Measurements from ENCODE around the gene APPL2.
"Not testable (repeated sequence)": the region's sequence is repeated elsewhere in the genome, so short reads cannot be mapped to it uniquely, and the experiment has no call there.

APPL2 gene

GRCh38 chr12:105206686-105207374, 29.1 kb downstream of the APPL2 start:
- Histone ChIP-seq H3K27me3 (ENCODE audit: low read depth) (no peaks in the 10 kb centered on the region), H3K4me3 (no peak overlapping the region), H3K4me1 (no peaks in the 10 kb centered on the region), H3K9me3 (no peaks in the 10 kb centered on the region), H3K36me3 (replicated peaks) (peaks cover 14% of the 10 kb centered on the region)
- in situ Hi-C loops (cut with MboI; ENCODE audit: low sequenced_read_pairs) = no loop called here
- no peak for DNase-seq (ENCODE audit: low spot score in 2 of 2)

DNA sequence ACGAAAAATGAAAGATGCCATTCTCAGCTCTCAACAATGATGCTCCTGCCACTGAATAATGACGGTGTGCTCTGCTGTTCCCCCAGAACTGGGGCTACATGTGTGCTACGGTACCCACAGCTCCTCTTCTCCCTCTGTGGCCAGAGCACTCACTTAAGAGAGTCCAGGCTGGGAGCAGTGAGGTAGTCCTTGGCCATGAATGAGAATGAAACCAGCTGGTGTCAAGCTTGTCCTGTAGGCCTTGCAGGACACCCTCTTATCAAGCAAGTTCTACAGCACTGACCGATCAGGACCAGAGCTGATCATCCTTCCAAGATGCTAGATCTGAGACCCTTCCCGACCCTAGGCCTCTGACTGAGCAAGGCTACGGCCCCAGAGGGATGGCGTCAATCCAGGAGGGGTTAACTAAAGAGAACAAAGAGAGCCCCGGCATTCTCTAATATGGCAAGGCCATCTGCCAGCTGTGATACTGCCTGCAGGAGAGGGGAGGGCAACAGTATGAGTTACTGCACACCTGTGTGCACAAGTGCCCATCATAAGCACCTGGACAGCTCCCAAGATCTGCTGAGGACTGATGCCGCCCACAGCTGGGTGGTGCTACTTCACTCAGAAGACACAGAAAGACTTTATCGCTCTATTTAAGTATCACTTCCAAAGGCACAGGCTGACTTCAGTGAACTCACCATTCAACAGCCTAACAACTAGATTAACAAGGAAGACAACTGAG, 30.5 kb downstream of the APPL2 start:
- Histone ChIP-seq H3K4me3 (no peak overlapping the region), H3K36me3 (replicated peaks) (peaks cover 14% of the 10 kb centered on the region), H3K27me3 (ENCODE audit: low read depth) (no peaks in the 10 kb centered on the region), H3K9me3 (no peaks in the 10 kb centered on the region), H3K4me1 (no peaks in the 10 kb centered on the region)
- DNase-seq (ENCODE audit: low spot score in 2 of 2) = no peak
- in situ Hi-C loops (cut with MboI; ENCODE audit: low sequenced_read_pairs) = no loop called here

GRCh38 chr12:105204916-105205315, 31.1 kb downstream of the APPL2 start:
- H3K36me3 ChIP-seq (replicated peaks) = peaks cover 14% of the 10 kb centered on the region
- in situ Hi-C loops (cut with MboI; ENCODE audit: low sequenced_read_pairs) = no loop called here

DNA sequence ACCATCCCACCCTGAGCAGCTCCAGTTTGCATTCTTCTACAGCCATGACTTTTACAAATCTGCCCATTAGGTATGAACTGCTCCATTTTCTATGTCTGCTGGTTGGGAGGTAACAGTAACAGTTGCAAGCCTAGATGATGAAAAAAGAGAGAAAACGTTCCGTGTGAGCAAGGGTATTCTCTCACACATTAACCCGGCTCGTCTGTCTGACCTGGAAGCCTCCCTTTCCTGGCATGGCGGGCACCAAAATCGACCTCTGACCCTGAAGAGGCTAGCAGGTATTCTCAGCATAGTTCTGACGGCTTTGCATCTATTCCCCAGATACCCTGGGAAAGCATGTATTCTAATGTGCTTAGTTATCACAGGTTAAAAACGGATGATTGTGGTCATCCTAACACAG, 31.8 kb downstream of the APPL2 start:
- no peaks in the 10 kb centered on the region for H3K27me3 ChIP-seq (ENCODE audit: low read depth)
- H3K4me3 ChIP-seq = no peak overlapping the region
- H3K4me1 ChIP-seq = no peaks in the 10 kb centered on the region
- no peak for DNase-seq (ENCODE audit: low spot score in 2 of 2)
- in situ Hi-C loops (cut with MboI; ENCODE audit: low sequenced_read_pairs) = no loop called here
- no peaks in the 10 kb centered on the region for H3K9me3 ChIP-seq
- peaks cover 14% of the 10 kb centered on the region for H3K36me3 ChIP-seq (replicated peaks)

More at GRCh38 chr12:105204916-105205315, 31.1 kb downstream of the APPL2 start:
- DNase-seq (ENCODE audit: low spot score in 2 of 2) = no peak
- Histone ChIP-seq H3K4me1 (no peaks in the 10 kb centered on the region), H3K4me3 (no peak overlapping the region), H3K27me3 (ENCODE audit: low read depth) (no peaks in the 10 kb centered on the region), H3K9me3 (no peaks in the 10 kb centered on the region)

- H3K4me3 ChIP-seq = no peak overlapping the region
- in situ Hi-C loops (cut with MboI; ENCODE audit: low sequenced_read_pairs) = no loop called here
- DNase-seq (ENCODE audit: low spot score in 2 of 2) = no peak
- no peaks in the 10 kb centered on the region for H3K9me3 ChIP-seq
- H3K4me1 ChIP-seq = no peaks in the 10 kb centered on the region
- peaks cover 11% of the 10 kb centered on the region for H3K36me3 ChIP-seq (replicated peaks)
- no peaks in the 10 kb centered on the region for H3K27me3 ChIP-seq (ENCODE audit: low read depth)
Observed at GRCh38 chr12:105202202-105202601, 33.8 kb downstream of the APPL2 start.

DNA sequence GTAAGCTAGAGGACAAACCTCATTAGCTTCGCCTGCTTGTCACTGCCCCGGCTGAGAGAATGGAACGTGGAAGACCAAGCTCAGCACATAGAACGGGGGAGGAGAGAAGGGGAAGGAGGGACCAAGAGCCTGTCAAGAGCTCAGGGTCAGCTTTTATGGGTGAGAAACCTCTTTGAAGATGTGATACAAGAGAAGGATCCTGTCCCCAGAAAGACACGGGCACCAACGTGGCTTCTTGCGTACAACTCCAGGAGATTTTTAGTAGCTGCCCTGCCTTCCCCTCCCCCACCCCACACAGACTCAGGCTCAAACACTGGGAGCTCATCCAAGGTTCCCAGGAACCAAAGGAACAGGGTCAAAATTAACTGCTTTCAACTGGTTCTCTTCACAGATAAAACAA, 34.7 kb downstream of the APPL2 start:
- no peak overlapping the region for H3K4me3 ChIP-seq
- in situ Hi-C loops (cut with MboI; ENCODE audit: low sequenced_read_pairs) = no loop called here
- H3K9me3 ChIP-seq = no peaks in the 10 kb centered on the region
- no peaks in the 10 kb centered on the region for H3K27me3 ChIP-seq (ENCODE audit: low read depth)
- H3K4me1 ChIP-seq = no peaks in the 10 kb centered on the region
- no peak for DNase-seq (ENCODE audit: low spot score in 2 of 2)
- peaks cover 8% of the 10 kb centered on the region for H3K36me3 ChIP-seq (replicated peaks)

GRCh38 chr12:105200385-105200784, 35.6 kb downstream of the APPL2 start:
- in situ Hi-C loops (cut with MboI; ENCODE audit: low sequenced_read_pairs) = no loop called here
- no peak for DNase-seq (ENCODE audit: low spot score in 2 of 2)
- no peaks in the 10 kb centered on the region for H3K27me3 ChIP-seq (ENCODE audit: low read depth)
- H3K4me3 ChIP-seq = no peak overlapping the region
- no peaks in the 10 kb centered on the region for H3K4me1 ChIP-seq
- H3K36me3 ChIP-seq (replicated peaks) = peaks cover 8% of the 10 kb centered on the region
- H3K9me3 ChIP-seq = no peaks in the 10 kb centered on the region

DNA sequence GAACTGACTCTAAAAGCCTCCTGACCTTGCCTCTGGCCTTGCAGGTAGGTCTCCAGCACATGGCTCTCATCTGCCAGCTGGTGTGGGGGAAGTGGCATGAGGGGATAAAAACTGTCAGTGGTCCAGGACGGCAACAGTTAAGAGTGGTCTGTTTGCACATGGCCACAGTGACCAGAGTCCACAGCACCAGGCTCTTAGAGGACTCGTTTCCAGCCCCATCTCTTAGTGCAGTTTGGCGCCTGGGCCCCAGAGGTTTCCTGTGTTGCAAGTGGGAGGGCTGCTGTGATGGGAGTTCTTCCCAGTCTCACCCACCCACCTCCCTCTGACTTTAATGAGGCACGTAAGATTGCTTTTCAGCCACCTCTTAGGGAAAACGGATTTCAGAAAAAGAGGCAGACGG, 37.0 kb downstream of the APPL2 start:
- H3K9me3 ChIP-seq = no peaks in the 10 kb centered on the region
- no peak for DNase-seq (ENCODE audit: low spot score in 2 of 2)
- peaks cover 9% of the 10 kb centered on the region for H3K36me3 ChIP-seq (replicated peaks)
- no peak overlapping the region for H3K4me3 ChIP-seq
- no peaks in the 10 kb centered on the region for H3K27me3 ChIP-seq (ENCODE audit: low read depth)
- no peaks in the 10 kb centered on the region for H3K4me1 ChIP-seq
- in situ Hi-C loops (cut with MboI; ENCODE audit: low sequenced_read_pairs) = loop anchor here (25.0 kb wide), 1 partner anchor 188 kb away; no protein-coding TSS in a partner anchor

DNA sequence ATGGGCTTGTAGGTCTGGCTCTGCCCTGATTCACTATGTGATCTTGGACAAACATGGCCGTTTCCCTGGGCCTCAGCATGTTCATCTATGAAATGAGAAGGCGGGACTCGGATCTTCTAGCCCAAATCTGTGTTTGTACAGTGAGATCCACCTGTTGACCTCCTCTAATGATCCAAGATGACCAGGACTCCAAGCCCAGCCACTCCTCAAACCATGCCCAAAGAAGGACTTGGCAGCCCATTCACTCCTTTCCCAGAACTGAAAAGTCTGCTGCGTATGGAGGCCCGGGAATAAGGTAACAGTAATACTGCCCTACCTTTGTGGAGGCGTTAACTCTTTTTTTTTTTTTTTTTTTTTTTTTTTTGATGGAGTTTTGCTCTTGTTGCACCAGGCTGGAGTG, 39.9 kb downstream of the APPL2 start:
- no peak overlapping the region for H3K4me3 ChIP-seq
- DNase-seq (ENCODE audit: low spot score in 2 of 2) = no peak
- in situ Hi-C loops (cut with MboI; ENCODE audit: low sequenced_read_pairs) = loop anchor here (25.0 kb wide), 1 partner anchor 191 kb away; no protein-coding TSS in a partner anchor
- no peaks in the 10 kb centered on the region for H3K9me3 ChIP-seq
- peaks cover 11% of the 10 kb centered on the region for H3K36me3 ChIP-seq (replicated peaks)
- H3K4me1 ChIP-seq = no peaks in the 10 kb centered on the region
- no peaks in the 10 kb centered on the region for H3K27me3 ChIP-seq (ENCODE audit: low read depth)

DNA sequence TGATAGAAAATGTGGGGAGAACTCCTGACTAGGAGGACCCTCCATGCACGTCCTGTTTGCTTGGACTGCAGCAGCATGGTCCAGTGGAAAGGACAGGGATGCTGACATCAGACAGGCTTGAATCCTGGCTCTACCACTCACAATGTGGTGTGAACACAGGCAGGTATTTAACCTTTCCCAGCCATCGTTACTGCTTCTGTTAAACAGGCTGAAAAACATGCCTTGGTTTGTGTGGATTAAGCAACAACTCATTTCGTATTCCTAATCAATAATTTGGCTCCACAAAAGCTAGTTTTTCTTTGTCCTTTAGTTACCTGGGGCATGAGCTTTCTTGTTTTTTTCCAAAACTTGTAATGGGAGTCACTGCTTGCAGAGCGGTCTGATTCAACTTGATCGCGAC, 41.0 kb downstream of the APPL2 start:
- Histone ChIP-seq H3K36me3 (replicated peaks) (peaks cover 11% of the 10 kb centered on the region), H3K4me3 (no peak overlapping the region), H3K4me1 (no peaks in the 10 kb centered on the region), H3K27me3 (ENCODE audit: low read depth) (no peaks in the 10 kb centered on the region), H3K9me3 (no peaks in the 10 kb centered on the region)
- no peak for DNase-seq (ENCODE audit: low spot score in 2 of 2)
- in situ Hi-C loops (cut with MboI; ENCODE audit: low sequenced_read_pairs) = loop anchor here (25.0 kb wide), 1 partner anchor 192 kb away; no protein-coding TSS in a partner anchor

GRCh38 chr12:105192624-105193225, 43.2 kb downstream of the APPL2 start:
- Histone ChIP-seq H3K27me3 (ENCODE audit: low read depth) (no peaks in the 10 kb centered on the region), H3K4me3 (no peak overlapping the region), H3K4me1 (no peaks in the 10 kb centered on the region), H3K9me3 (no peaks in the 10 kb centered on the region), H3K36me3 (replicated peaks) (peaks cover 16% of the 10 kb centered on the region)
- DNase-seq (ENCODE audit: low spot score in 2 of 2) = no peak
- in situ Hi-C loops (cut with MboI; ENCODE audit: low sequenced_read_pairs) = loop anchor here (25.0 kb wide), 1 partner anchor 195 kb away; no protein-coding TSS in a partner anchor

- H3K9me3 ChIP-seq = no peaks in the 10 kb centered on the region
- H3K4me1 ChIP-seq = no peaks in the 10 kb centered on the region
- no peak overlapping the region for H3K4me3 ChIP-seq
- DNase-seq (ENCODE audit: low spot score in 2 of 2) = no peak
- H3K36me3 ChIP-seq (replicated peaks) = peaks cover 31% of the 10 kb centered on the region
- in situ Hi-C loops (cut with MboI; ENCODE audit: low sequenced_read_pairs) = loop anchor here (25.0 kb wide), 1 partner anchor 197 kb away; no protein-coding TSS in a partner anchor
- no peaks in the 10 kb centered on the region for H3K27me3 ChIP-seq (ENCODE audit: low read depth)
Observed at GRCh38 chr12:105190530-105190929, 45.4 kb downstream of the APPL2 start.

DNA sequence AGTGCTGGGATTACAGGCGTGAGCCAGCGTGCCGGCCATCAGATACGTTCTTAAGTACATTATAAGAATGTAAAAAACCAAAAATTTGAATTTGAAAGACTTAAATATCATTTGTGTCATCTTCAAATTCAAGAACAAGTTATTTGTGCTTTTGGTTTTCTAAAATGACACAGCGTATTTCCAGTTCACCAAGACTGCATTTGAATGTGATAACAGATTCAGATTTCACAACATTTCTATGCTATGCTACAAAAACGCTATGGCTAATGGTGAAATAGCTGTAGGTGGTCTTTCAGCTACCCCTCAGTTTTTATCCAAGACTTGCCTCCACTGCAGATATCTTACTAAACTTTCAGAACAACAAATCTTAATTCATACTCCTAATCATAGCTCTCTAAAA, 46.7 kb downstream of the APPL2 start:
- DNase-seq (ENCODE audit: low spot score in 2 of 2) = no peak
- H3K4me1 ChIP-seq = no peaks in the 10 kb centered on the region
- no peaks in the 10 kb centered on the region for H3K27me3 ChIP-seq (ENCODE audit: low read depth)
- peaks cover 27% of the 10 kb centered on the region for H3K36me3 ChIP-seq (replicated peaks)
- no peak overlapping the region for H3K4me3 ChIP-seq
- no peaks in the 10 kb centered on the region for H3K9me3 ChIP-seq
- in situ Hi-C loops (cut with MboI; ENCODE audit: low sequenced_read_pairs) = loop anchor here (25.0 kb wide), 1 partner anchor 198 kb away; no protein-coding TSS in a partner anchor

- H3K4me3 ChIP-seq; DNase-seq (ENCODE audit: low spot score in 2 of 2); H3K9me3 ChIP-seq; H3K4me1 ChIP-seq; H3K27me3 ChIP-seq (ENCODE audit: low read depth): not testable (repeated sequence)
- H3K36me3 ChIP-seq (replicated peaks) = peaks cover 23% of the 10 kb centered on the region
- in situ Hi-C loops (cut with MboI; ENCODE audit: low sequenced_read_pairs) = loop anchor here (25.0 kb wide), 1 partner anchor 203 kb away; no protein-coding TSS in a partner anchor
Observed at GRCh38 chr12:105183976-105184375, 52.0 kb downstream of the APPL2 start.

Measured in HAP-1 (cell line).